CD14-positive monocyte (primary cell): ENCODE measurements around the gene CWH43. TPM values are rescaled to one million over a fixed set of nuclear protein-coding genes. Genes with fewer than 3 reads are reported as not detected.

Experiments used
- DNase-seq, 3 donors: peaks; one replicate each; pipeline ENCODE4 v3.0.0-alpha.2; 2011 to 2022
- H2AFZ ChIP-seq: 2 replicates; pipeline ENCODE4 v1.6.0; 2012; ENCODE audit warnings: mild to moderate bottlenecking, low read depth, low read length, inconsistent platforms; ENCODE audit not compliant: insufficient read depth, poor library complexity, severe bottlenecking
- H3K27ac ChIP-seq, 2 donors: 1 replicate in 1 of 2; 2 replicates in 1 of 2; pipeline ENCODE4 v1.5.1; 2012 to 2013; ENCODE audit warnings: low read length in 2 of 2, control low read depth in 1 of 2, inconsistent platforms in 1 of 2, low read depth in 1 of 2, mild to moderate bottlenecking in 1 of 2
- H3K27me3 ChIP-seq, 2 donors: one replicate each; pipeline versions ENCODE4 v1.6.0 to v1.6.1; 2011 to 2013; ENCODE audit warnings: low read length in 2 of 2; ENCODE audit not compliant: control insufficient read depth in 2 of 2, insufficient read depth in 2 of 2
- H3K36me3 ChIP-seq, 2 donors: replicated peaks in 1 of 2; 1 replicate in 1 of 2; 2 replicates in 1 of 2; pipeline versions ENCODE4 v1.5.1 to v1.6.1; 2012 to 2013; ENCODE audit warnings: low read length in 2 of 2, control low read depth in 1 of 2, inconsistent platforms in 1 of 2, mild to moderate bottlenecking in 1 of 2; ENCODE audit not compliant: insufficient read depth in 2 of 2, control insufficient read depth in 1 of 2
- H3K4me1 ChIP-seq, 2 donors: 1 replicate in 1 of 2; 2 replicates in 1 of 2; pipeline versions ENCODE4 v1.5.1 to v1.6.1; 2012 to 2013; ENCODE audit warnings: low read length in 2 of 2, control low read depth in 1 of 2, inconsistent platforms in 1 of 2, mild to moderate bottlenecking in 1 of 2, moderate library complexity in 1 of 2; ENCODE audit not compliant: insufficient read depth in 2 of 2, control insufficient read depth in 1 of 2
- H3K4me2 ChIP-seq: replicated peaks from 2 replicates; pipeline ENCODE3; 2012; ENCODE audit warnings: low read length, moderate library complexity, mild to moderate bottlenecking; ENCODE audit not compliant: poor library complexity, severe bottlenecking; ENCODE audit errors: extremely low read depth
- H3K4me3 ChIP-seq, 3 experiments: fragments of 200-600 bp in 1 of 3; sonication (generic) in 1 of 3; replicated peaks in 1 of 3; 1 replicate in 2 of 3; 2 replicates in 1 of 3; pipeline ENCODE4 v1.5.1; 2011 to 2013; ENCODE audit warnings: low read length in 3 of 3, mild to moderate bottlenecking in 3 of 3, control low read depth in 2 of 3, low read depth in 2 of 3, inconsistent platforms in 1 of 3, moderate library complexity in 1 of 3
- H3K79me2 ChIP-seq: 2 replicates; pipeline ENCODE4 v1.6.0; 2012; ENCODE audit warnings: mild to moderate bottlenecking, control low read depth, inconsistent platforms, low read length, moderate library complexity; ENCODE audit not compliant: insufficient read depth
- H3K9ac ChIP-seq: 2 replicates; pipeline ENCODE4 v1.6.0; 2017; ENCODE audit warnings: low read length, mild to moderate bottlenecking; ENCODE audit not compliant: insufficient read depth, poor library complexity, severe bottlenecking
- H3K9me3 ChIP-seq, 2 donors: replicated peaks in 1 of 2; 1 replicate in 1 of 2; 2 replicates in 1 of 2; pipeline versions ENCODE4 v1.5.1 to v1.6.1; 2012 to 2013; ENCODE audit warnings: low read length in 2 of 2, control low read depth in 1 of 2; ENCODE audit not compliant: control insufficient read depth in 1 of 2, insufficient read depth in 1 of 2
- H4K20me1 ChIP-seq: 2 replicates; pipeline ENCODE4 v1.6.0; 2012; ENCODE audit warnings: mild to moderate bottlenecking, low read length, control low read depth, moderate library complexity; ENCODE audit not compliant: insufficient read depth
- H3K27ac Mint-ChIP-seq, 7 donors: one replicate each; pipeline ENCODE4 v1.8.0; 2020; ENCODE audit warnings: mild to moderate bottlenecking in 7 of 7, mixed read lengths in 7 of 7, moderate library complexity in 6 of 7, inconsistent platforms in 2 of 7
- H3K27me3 Mint-ChIP-seq, 3 donors: one replicate each; pipeline ENCODE4 v1.8.0; 2021 to 2022; ENCODE audit warnings: low read depth in 3 of 3, mild to moderate bottlenecking in 3 of 3, mixed read lengths in 3 of 3, moderate library complexity in 3 of 3, inconsistent platforms in 1 of 3
- H3K36me3 Mint-ChIP-seq, 2 donors: one replicate each; pipeline ENCODE4 v1.8.0; 2020; ENCODE audit warnings: mixed read lengths in 2 of 2, inconsistent platforms in 1 of 2, mild to moderate bottlenecking in 1 of 2
- H3K4me1 Mint-ChIP-seq: one replicate; pipeline ENCODE4 v1.8.0; 2020; ENCODE audit warnings: mild to moderate bottlenecking, mixed read lengths
- H3K4me3 Mint-ChIP-seq, 2 donors: one replicate each; pipeline ENCODE4 v1.8.0; 2020; ENCODE audit warnings: mild to moderate bottlenecking in 2 of 2, mixed read lengths in 2 of 2, moderate library complexity in 1 of 2
- H3K9me3 Mint-ChIP-seq, 7 donors: one replicate each; pipeline ENCODE4 v1.8.0; 2020 to 2022; ENCODE audit warnings: mixed read lengths in 7 of 7, mild to moderate bottlenecking in 6 of 7, moderate library complexity in 6 of 7, inconsistent platforms in 2 of 7
- WGBS: methylation state at CpG from one replicate; pipeline ENCODE4 v1.1.5; 2013; ENCODE audit warnings: missing lambda C conversion rate; ENCODE audit not compliant: insufficient coverage; 5-methylcytosine and 5-hydroxymethylcytosine counted together
- intact Hi-C, 2 donors: fragments of 100-400 bp; cut with micrococcal nuclease; formaldehyde crosslinking; loops; one replicate each; pipeline versions ENCODE4 v1.15.0 to v1.15.1; 2023
- polyA plus RNA-seq, 3 donors: library from polyadenylated mRNA; depleted of rRNA in 1 of 3; unstranded in 2 of 3; stranded (reverse) in 1 of 3; fragments of 300-500 nt in 2 of 3; fragments of >200 nt in 1 of 3; fragmentation: Illumina TruSeq in 2 of 3; gene quantifications; 1 replicate in 2 of 3; 2 replicates in 1 of 3; pipeline ENCODE4 v1.2.3, GENCODE V29; 2012 to 2021
- TF ChIP-seq, protein P1 (sequence below): fragments of 200-600 bp; IDR thresholded peaks from one replicate; pipeline ENCODE4 v1.8.0; 2022; ENCODE audit warnings: antibody characterized with exemption, mild to moderate bottlenecking

CWH43 gene
- polyA plus RNA-seq, 3 donors: not detected

- intact Hi-C loops: no loop called here
- no peak overlapping the region for H3K4me3 ChIP-seq
- DNase-seq: no peak
Measured at GRCh38 chr4:48944756-48945241, 41.3 kb upstream of the CWH43 start.

GRCh38 chr4:48945981-48946380, 40.1 kb upstream of the CWH43 start:
- H3K36me3 Mint-ChIP-seq: no peaks in the 10 kb centered on the region
- no CpG with 5 or more reads among the region's 2 CpGs for WGBS
- intact Hi-C loops: no loop called here
- Histone ChIP-seq H3K79me2 (no peaks in the 10 kb centered on the region), H3K4me1 (no peaks in the 10 kb centered on the region), H3K9me3 (no peaks in the 10 kb centered on the region), H3K9ac (no peak overlapping the region), H3K27ac (no peak overlapping the region), H3K4me3 (no peak overlapping the region), H3K36me3 (no peaks in the 10 kb centered on the region), H2AFZ (no peak overlapping the region), H3K27me3 (no peaks in the 10 kb centered on the region), H3K4me2 (no peak overlapping the region), H4K20me1 (no peaks in the 10 kb centered on the region)
- H3K4me1 Mint-ChIP-seq: no peaks in the 10 kb centered on the region
- peaks cover 0 to 5% (median 0%) of the 10 kb centered on the region in 3 donors for H3K27me3 Mint-ChIP-seq
- TF ChIP-seq, protein P1, sequence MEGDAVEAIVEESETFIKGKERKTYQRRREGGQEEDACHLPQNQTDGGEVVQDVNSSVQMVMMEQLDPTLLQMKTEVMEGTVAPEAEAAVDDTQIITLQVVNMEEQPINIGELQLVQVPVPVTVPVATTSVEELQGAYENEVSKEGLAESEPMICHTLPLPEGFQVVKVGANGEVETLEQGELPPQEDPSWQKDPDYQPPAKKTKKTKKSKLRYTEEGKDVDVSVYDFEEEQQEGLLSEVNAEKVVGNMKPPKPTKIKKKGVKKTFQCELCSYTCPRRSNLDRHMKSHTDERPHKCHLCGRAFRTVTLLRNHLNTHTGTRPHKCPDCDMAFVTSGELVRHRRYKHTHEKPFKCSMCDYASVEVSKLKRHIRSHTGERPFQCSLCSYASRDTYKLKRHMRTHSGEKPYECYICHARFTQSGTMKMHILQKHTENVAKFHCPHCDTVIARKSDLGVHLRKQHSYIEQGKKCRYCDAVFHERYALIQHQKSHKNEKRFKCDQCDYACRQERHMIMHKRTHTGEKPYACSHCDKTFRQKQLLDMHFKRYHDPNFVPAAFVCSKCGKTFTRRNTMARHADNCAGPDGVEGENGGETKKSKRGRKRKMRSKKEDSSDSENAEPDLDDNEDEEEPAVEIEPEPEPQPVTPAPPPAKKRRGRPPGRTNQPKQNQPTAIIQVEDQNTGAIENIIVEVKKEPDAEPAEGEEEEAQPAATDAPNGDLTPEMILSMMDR: no peak
- H3K9me3 Mint-ChIP-seq: peaks cover 0 to 3% (median 0%) of the 10 kb centered on the region in 7 donors
- H3K4me3 Mint-ChIP-seq: no peak overlapping the region
- H3K27ac Mint-ChIP-seq: no peak overlapping the region
- no peak for DNase-seq

More at GRCh38 chr4:48944756-48945241, 41.3 kb upstream of the CWH43 start:
- Histone ChIP-seq H4K20me1 (no peaks in the 10 kb centered on the region), H2AFZ (no peak overlapping the region), H3K9me3 (no peaks in the 10 kb centered on the region), H3K36me3 (no peaks in the 10 kb centered on the region), H3K4me1 (no peaks in the 10 kb centered on the region), H3K79me2 (no peaks in the 10 kb centered on the region), H3K4me2 (no peak overlapping the region), H3K27ac (no peak overlapping the region), H3K9ac (no peak overlapping the region), H3K27me3 (no peaks in the 10 kb centered on the region)
- 64% methylated on average over 3 of the region's 6 CpGs for WGBS
- H3K4me1 Mint-ChIP-seq: no peaks in the 10 kb centered on the region
- no peak overlapping the region for H3K27ac Mint-ChIP-seq
- H3K9me3 Mint-ChIP-seq: peaks cover 0 to 3% (median 0%) of the 10 kb centered on the region in 7 donors
- TF ChIP-seq, protein P1: peak; percentile 34
- no peak overlapping the region for H3K4me3 Mint-ChIP-seq
- peaks cover 3 to 5% (median 3%) of the 10 kb centered on the region in 3 donors for H3K27me3 Mint-ChIP-seq
- no peaks in the 10 kb centered on the region for H3K36me3 Mint-ChIP-seq
